H1 (cell line): Measurements from ENCODE around the gene TASP1.

Experiments used
- CEBPB ChIP-seq: IDR thresholded peaks from 2 replicates; pipeline ENCODE4 v1.6.1; 2012; ENCODE audit warnings: low read depth, low read length
- EP300 ChIP-seq, 2 experiments: IDR thresholded peaks; 1 replicate in 1 of 2; 2 replicates in 1 of 2; pipeline ENCODE4 v1.6.1; 2011 to 2012; ENCODE audit warnings: low read depth in 2 of 2, low read length in 2 of 2, mild to moderate bottlenecking in 2 of 2, borderline replicate concordance in 1 of 2, inconsistent platforms in 1 of 2, moderate library complexity in 1 of 2
- EZH2 ChIP-seq: fragments of 200-600 bp; sonication (generic); IDR thresholded peaks from 2 replicates; pipeline ENCODE4 v1.7.1; 2012; ENCODE audit warnings: low read depth, mild to moderate bottlenecking, moderate library complexity, low read length, inconsistent platforms; ENCODE audit not compliant: severe bottlenecking
- HDAC6 ChIP-seq: IDR thresholded peaks from one replicate; pipeline ENCODE4 v1.7.1; 2012; ENCODE audit warnings: low read depth, mild to moderate bottlenecking, inconsistent platforms, low read length, moderate library complexity
- JUND ChIP-seq: IDR thresholded peaks from 2 replicates; pipeline ENCODE4 v1.6.1; 2011; ENCODE audit warnings: mild to moderate bottlenecking, improper control_type of control experiment, low read length
- KDM1A ChIP-seq: fragments of 200-600, 300-600 bp; sonication (generic); IDR thresholded peaks from 2 replicates; pipeline ENCODE4 v1.7.1; 2016; ENCODE audit warnings: mild to moderate bottlenecking, low read length, borderline replicate concordance
- POLR2A ChIP-seq, 2 experiments: IDR thresholded peaks; 1 replicate in 1 of 2; 2 replicates in 1 of 2; pipeline ENCODE4 v1.6.1; 2011; ENCODE audit warnings: low read depth in 2 of 2, low read length in 2 of 2, mild to moderate bottlenecking in 2 of 2; ENCODE audit errors: control extremely low read depth in 1 of 2
- POU5F1 ChIP-seq: IDR thresholded peaks from 2 replicates; pipeline ENCODE4 v1.6.1; 2011; ENCODE audit warnings: low read depth, mild to moderate bottlenecking, low read length, moderate library complexity
- SP2 ChIP-seq: IDR thresholded peaks from 2 replicates; pipeline ENCODE4 v1.6.1; 2012; ENCODE audit warnings: mild to moderate bottlenecking, low read length, inconsistent platforms
- SRF ChIP-seq: IDR thresholded peaks from 2 replicates; pipeline ENCODE4 v1.6.1; 2011; ENCODE audit warnings: mild to moderate bottlenecking, low read depth, low read length, moderate library complexity
- USF2 ChIP-seq: IDR thresholded peaks from 2 replicates; pipeline ENCODE4 v1.6.1; 2011; ENCODE audit warnings: low read length, improper control_type of control experiment
- TF ChIP-seq, protein P1 (sequence below), 3 experiments: IDR thresholded peaks; 1 replicate in 2 of 3; 2 replicates in 1 of 3; pipeline versions ENCODE4 v1.5.1 to v1.6.1; 2011; ENCODE audit warnings: low read length in 3 of 3, mild to moderate bottlenecking in 3 of 3, inconsistent platforms in 2 of 3, low read depth in 1 of 3, moderate library complexity in 1 of 3; ENCODE audit not compliant: insufficient read depth in 1 of 3; ENCODE audit errors: control extremely low read depth in 1 of 3

DNA sequence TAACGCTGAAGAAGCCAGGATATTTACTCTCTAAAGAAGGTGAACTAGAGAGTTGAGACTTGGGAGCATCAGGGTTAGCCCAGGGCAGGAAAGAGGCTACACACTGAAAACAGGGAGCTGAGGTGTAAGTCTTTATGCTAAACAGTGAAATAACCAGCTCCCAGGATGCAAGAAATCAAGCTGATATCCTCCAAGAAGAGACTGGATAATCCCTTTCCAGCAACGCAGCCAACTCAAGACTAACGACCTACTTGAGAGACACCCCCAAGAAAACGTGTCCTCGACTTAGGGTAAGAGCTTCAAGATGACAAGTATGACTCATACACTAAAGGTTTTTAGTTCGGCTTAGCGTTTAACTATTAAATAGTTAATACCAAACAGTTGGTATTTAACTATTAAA is 202.2 kb downstream of the TASP1 start:
- TF ChIP-seq HDAC6 (no peak), EZH2 (no peak), EP300 (IDR thresholded peaks at IDR 0.05; ENCODE audit: borderline replicate concordance in 1 of 2, low read depth in 2 of 2, low read length in 2 of 2) (no peak), USF2 (no peak), SRF (no peak), POLR2A (IDR thresholded peaks at IDR 0.05; ENCODE audit: control extremely low read depth in 1 of 2, low read depth in 2 of 2, low read length in 2 of 2) (no peak), SP2 (no peak), CEBPB (no peak), POU5F1 (no peak), JUND (no peak), KDM1A (no peak)
- TF ChIP-seq, protein P1, sequence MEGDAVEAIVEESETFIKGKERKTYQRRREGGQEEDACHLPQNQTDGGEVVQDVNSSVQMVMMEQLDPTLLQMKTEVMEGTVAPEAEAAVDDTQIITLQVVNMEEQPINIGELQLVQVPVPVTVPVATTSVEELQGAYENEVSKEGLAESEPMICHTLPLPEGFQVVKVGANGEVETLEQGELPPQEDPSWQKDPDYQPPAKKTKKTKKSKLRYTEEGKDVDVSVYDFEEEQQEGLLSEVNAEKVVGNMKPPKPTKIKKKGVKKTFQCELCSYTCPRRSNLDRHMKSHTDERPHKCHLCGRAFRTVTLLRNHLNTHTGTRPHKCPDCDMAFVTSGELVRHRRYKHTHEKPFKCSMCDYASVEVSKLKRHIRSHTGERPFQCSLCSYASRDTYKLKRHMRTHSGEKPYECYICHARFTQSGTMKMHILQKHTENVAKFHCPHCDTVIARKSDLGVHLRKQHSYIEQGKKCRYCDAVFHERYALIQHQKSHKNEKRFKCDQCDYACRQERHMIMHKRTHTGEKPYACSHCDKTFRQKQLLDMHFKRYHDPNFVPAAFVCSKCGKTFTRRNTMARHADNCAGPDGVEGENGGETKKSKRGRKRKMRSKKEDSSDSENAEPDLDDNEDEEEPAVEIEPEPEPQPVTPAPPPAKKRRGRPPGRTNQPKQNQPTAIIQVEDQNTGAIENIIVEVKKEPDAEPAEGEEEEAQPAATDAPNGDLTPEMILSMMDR (IDR thresholded peaks at IDR 0.05; ENCODE audit: control extremely low read depth in 1 of 3, insufficient read depth in 1 of 3, low read depth in 1 of 3, low read length in 3 of 3): no peak
